ENCODE data around the gene SORCS2.

The SORCS2 gene

GRCh38 chr4:7217474-7218321, 25.4 kb downstream of the SORCS2 start:
- DNase-seq: no peak

- DNase-seq: no peak
Measured at GRCh38 chr4:7218686-7219085, 26.3 kb downstream of the SORCS2 start.

GRCh38 chr4:7222521-7222920, 30.2 kb downstream of the SORCS2 start:
- DNase-seq: no peak

GRCh38 chr4:7223541-7223940, 31.2 kb downstream of the SORCS2 start:
- no peak for DNase-seq

GRCh38 chr4:7224001-7224400, 31.7 kb downstream of the SORCS2 start:
- DNase-seq: no peak

GRCh38 chr4:7224878-7225533, 32.7 kb downstream of the SORCS2 start:
- no peak for DNase-seq

- DNase-seq: no peak
Measured at GRCh38 chr4:7226439-7226838, 34.1 kb downstream of the SORCS2 start.

GRCh38 chr4:7227008-7227407, 34.7 kb downstream of the SORCS2 start:
- no peak for DNase-seq

- DNase-seq: no peak
Measured at GRCh38 chr4:7228734-7229133, 36.4 kb downstream of the SORCS2 start.

GRCh38 chr4:7232061-7232650, 39.8 kb downstream of the SORCS2 start:
- DNase-seq: peak in 24 of 58 donors; percentile 7 to 74 (median 24)

- DNase-seq: no peak
Measured at GRCh38 chr4:7233006-7233580, 40.8 kb downstream of the SORCS2 start.

GRCh38 chr4:7233601-7234000, 41.3 kb downstream of the SORCS2 start:
- DNase-seq: no peak

GRCh38 chr4:7234355-7235029, 42.2 kb downstream of the SORCS2 start:
- no peak for DNase-seq

GRCh38 chr4:7235030-7235380, 42.7 kb downstream of the SORCS2 start:
- DNase-seq: no peak

GRCh38 chr4:7236847-7237246, 44.5 kb downstream of the SORCS2 start:
- peak in 4 of 58 donors; percentile 4 to 26 (median 14) for DNase-seq

- no peak for DNase-seq
Measured at GRCh38 chr4:7237873-7238272, 45.5 kb downstream of the SORCS2 start.

GRCh38 chr4:7238300-7238960, 46.1 kb downstream of the SORCS2 start:
- no peak for DNase-seq

- DNase-seq: no peak
Measured at GRCh38 chr4:7239101-7239820, 46.9 kb downstream of the SORCS2 start.

GRCh38 chr4:7239844-7240243, 47.5 kb downstream of the SORCS2 start:
- DNase-seq: no peak

- no peak for DNase-seq
Measured at GRCh38 chr4:7240306-7240705, 48.0 kb downstream of the SORCS2 start.
